IMR-90 (cell line): ENCODE results near the gene VAC14. TPM values are rescaled to one million over a fixed set of nuclear protein-coding genes. Genes with fewer than 3 reads are reported as not detected.
A peak's percentile ranks its signal among the peaks of the same experiment; 100 is the strongest.

Source experiments
- ATAC-seq: fragments of 200-7000 bp; cut with Tn5 transposase; 2 replicates; pipeline ENCODE4 v1.9.1; 2020; ENCODE audit warnings: low read depth, mild to moderate bottlenecking, moderate library complexity
- BruUV-seq: library from RNA; stranded (reverse); fragments of 400-500 nt; replicated peaks from 2 replicates; lab custom pipeline; 2021; lab: Mats Ljungman, UMichigan
- CTCF ChIA-PET: fragments of 300-600 bp; formaldehyde crosslinking; extraction: SDS; loops from one replicate; lab custom pipeline; 2021; ENCODE audit warnings: antibody characterized with exemption; lab: Yijun Ruan, JAX
- POLR2A ChIA-PET: fragments of 300-600 bp; sonication (Branson Sonifier 250); formaldehyde crosslinking; loops from one replicate; lab custom pipeline; 2022; ENCODE audit warnings: antibody characterized with exemption; ENCODE audit not compliant: unreplicated experiment; lab: Charles Lee
- DNase-seq: peaks from one replicate; pipeline ENCODE4 v3.0.0; 2013
- H2AFZ ChIP-seq: replicated peaks from 2 replicates; pipeline ENCODE3; 2013; ENCODE audit warnings: low read length, mild to moderate bottlenecking; ENCODE audit not compliant: poor library complexity
- H2AK5ac ChIP-seq: 2 replicates; pipeline ENCODE4 v1.6.1; 2013; ENCODE audit warnings: low read depth, low read length, inconsistent platforms
- H2AK9ac ChIP-seq: replicated peaks from 2 replicates; pipeline ENCODE3; 2013; ENCODE audit warnings: mild to moderate bottlenecking, low read depth, low read length, moderate library complexity; ENCODE audit not compliant: poor library complexity
- H2BK120ac ChIP-seq: 2 replicates; pipeline ENCODE4 v1.6.1; 2013; ENCODE audit warnings: low read depth, low read length, inconsistent platforms
- H2BK15ac ChIP-seq: 3 replicates; pipeline ENCODE4 v1.6.1; 2013; ENCODE audit warnings: low read depth, low read length, inconsistent platforms
- H2BK20ac ChIP-seq: 2 replicates; pipeline ENCODE4 v1.6.1; 2013; ENCODE audit warnings: low read depth, mild to moderate bottlenecking, inconsistent platforms, low read length, moderate library complexity
- H2BK5ac ChIP-seq: 2 replicates; pipeline ENCODE4 v1.6.1; 2013; ENCODE audit warnings: mild to moderate bottlenecking, low read depth, low read length, inconsistent platforms; ENCODE audit not compliant: poor library complexity, severe bottlenecking
- H3K14ac ChIP-seq: replicated peaks from 2 replicates; pipeline ENCODE4 v1.6.1; 2013; ENCODE audit warnings: low read depth, low read length, inconsistent platforms
- H3K18ac ChIP-seq: 2 replicates; pipeline ENCODE4 v1.6.1; 2013; ENCODE audit warnings: low read depth, low read length, control low read depth
- H3K23ac ChIP-seq: 2 replicates; pipeline ENCODE4 v1.6.1; 2013; ENCODE audit warnings: low read depth, low read length, inconsistent platforms
- H3K27ac ChIP-seq: 2 replicates; pipeline ENCODE4 v1.5.1; 2013; ENCODE audit warnings: mild to moderate bottlenecking, control low read depth, low read length; ENCODE audit not compliant: insufficient read depth
- H3K27me3 ChIP-seq: 2 replicates; pipeline ENCODE4 v1.6.1; 2013; ENCODE audit warnings: low read length; ENCODE audit not compliant: control insufficient read depth, insufficient read depth
- H3K36me3 ChIP-seq: 2 replicates; pipeline ENCODE4 v1.6.1; 2013; ENCODE audit warnings: low read length, mixed read lengths; ENCODE audit not compliant: control insufficient read depth, insufficient read depth
- H3K4ac ChIP-seq: 2 replicates; pipeline ENCODE4 v1.6.1; 2013; ENCODE audit warnings: low read depth, low read length, inconsistent platforms
- H3K4me1 ChIP-seq: 2 replicates; pipeline ENCODE4 v1.6.1; 2013; ENCODE audit warnings: low read length, mixed read lengths; ENCODE audit not compliant: control insufficient read depth, insufficient read depth
- H3K4me2 ChIP-seq: 2 replicates; pipeline ENCODE4 v1.6.1; 2013; ENCODE audit warnings: low read depth, mild to moderate bottlenecking, control low read depth, low read length, moderate library complexity
- H3K4me3 ChIP-seq: 2 replicates; pipeline ENCODE4 v1.5.1; 2013; ENCODE audit warnings: low read depth, mild to moderate bottlenecking, control low read depth, low read length, moderate library complexity; ENCODE audit not compliant: insufficient read depth
- H3K56ac ChIP-seq: 2 replicates; pipeline ENCODE4 v1.6.1; 2013; ENCODE audit warnings: low read length, inconsistent platforms; ENCODE audit not compliant: insufficient read depth; ENCODE audit errors: extremely low read depth
- H3K79me1 ChIP-seq, 2 experiments: 2 replicates each; pipeline ENCODE4 v1.6.1; 2013; ENCODE audit warnings: low read length in 2 of 2, inconsistent platforms in 1 of 2, low read depth in 1 of 2
- H3K9ac ChIP-seq: 2 replicates; pipeline ENCODE4 v1.6.1; 2013; ENCODE audit warnings: low read depth, low read length, control low read depth
- H3K9me1 ChIP-seq: 2 replicates; pipeline ENCODE4 v1.6.1; 2013; ENCODE audit warnings: low read length, inconsistent platforms; ENCODE audit not compliant: insufficient read depth
- H3K9me3 ChIP-seq: 2 replicates; pipeline ENCODE4 v1.6.1; 2013; ENCODE audit warnings: low read length; ENCODE audit not compliant: control insufficient read depth, insufficient read depth
- H4K20me1 ChIP-seq: 2 replicates; pipeline ENCODE4 v1.6.1; 2013; ENCODE audit warnings: low read length, inconsistent platforms; ENCODE audit not compliant: insufficient read depth
- H4K5ac ChIP-seq: 2 replicates; pipeline ENCODE4 v1.6.1; 2013; ENCODE audit warnings: mild to moderate bottlenecking, low read depth, low read length, control low read depth
- H4K8ac ChIP-seq, 2 experiments: 2 replicates each; pipeline ENCODE4 v1.6.1; 2013; ENCODE audit warnings: low read depth in 2 of 2, low read length in 2 of 2, control low read depth in 1 of 2, inconsistent platforms in 1 of 2
- H4K91ac ChIP-seq: 2 replicates; pipeline ENCODE4 v1.6.1; 2013; ENCODE audit warnings: low read depth, low read length, inconsistent platforms; ENCODE audit not compliant: insufficient read depth
- BHLHE40 ChIP-seq: fragments of 150-350 bp; IDR thresholded peaks from 2 replicates; pipeline ENCODE4 v1.6.1; 2016; ENCODE audit warnings: mild to moderate bottlenecking, low read depth, low read length
- CEBPB ChIP-seq: IDR thresholded peaks from 2 replicates; pipeline ENCODE4 v1.6.1; 2012; ENCODE audit warnings: low read depth, low read length, improper control_type of control experiment
- CHD1 ChIP-seq: IDR thresholded peaks from 2 replicates; pipeline ENCODE4 v1.6.1; 2012; ENCODE audit warnings: low read depth, low read length, improper control_type of control experiment
- ELK1 ChIP-seq: fragments of 150-350 bp; IDR thresholded peaks from 2 replicates; pipeline ENCODE4 v1.6.1; 2016; ENCODE audit warnings: low read depth, mild to moderate bottlenecking, low read length, moderate library complexity, borderline replicate concordance
- FOS ChIP-seq: fragments of 150-350 bp; IDR thresholded peaks from 2 replicates; pipeline ENCODE4 v1.6.1; 2016; ENCODE audit warnings: low read depth, low read length
- MAFK ChIP-seq: IDR thresholded peaks from 2 replicates; pipeline ENCODE4 v1.6.1; 2012; ENCODE audit warnings: low read depth, low read length, improper control_type of control experiment
- MAZ ChIP-seq: IDR thresholded peaks from 2 replicates; pipeline ENCODE4 v1.6.1; 2012; ENCODE audit warnings: low read depth, mild to moderate bottlenecking, low read length, improper control_type of control experiment, moderate library complexity, borderline replicate concordance
- MXI1 ChIP-seq: IDR thresholded peaks from 2 replicates; pipeline ENCODE4 v1.6.1; 2012; ENCODE audit warnings: low read depth, mild to moderate bottlenecking, low read length, moderate library complexity, borderline replicate concordance
- NFE2L2 ChIP-seq: fragments of 150-350 bp; IDR thresholded peaks from 2 replicates; pipeline ENCODE4 v1.6.1; 2016; ENCODE audit warnings: low read depth, mild to moderate bottlenecking, low read length
- POLR2A ChIP-seq: IDR thresholded peaks from 2 replicates; pipeline ENCODE4 v1.6.1; 2012; ENCODE audit warnings: mild to moderate bottlenecking, low read depth, low read length
- RAD21 ChIP-seq: IDR thresholded peaks from 2 replicates; pipeline ENCODE4 v1.6.1; 2012; ENCODE audit warnings: low read length, improper control_type of control experiment
- RCOR1 ChIP-seq: IDR thresholded peaks from 2 replicates; pipeline ENCODE4 v1.6.1; 2012; ENCODE audit warnings: mild to moderate bottlenecking, low read length, improper control_type of control experiment; ENCODE audit not compliant: insufficient replicate concordance
- RFX5 ChIP-seq: IDR thresholded peaks from 2 replicates; pipeline ENCODE4 v1.8.0; 2012; ENCODE audit warnings: low read depth, mild to moderate bottlenecking, low read length, moderate library complexity
- SMC3 ChIP-seq: fragments of 150-350 bp; IDR thresholded peaks from 2 replicates; pipeline ENCODE4 v1.6.1; 2016; ENCODE audit warnings: low read depth, mild to moderate bottlenecking, antibody characterized with exemption, low read length, moderate library complexity
- USF2 ChIP-seq: fragments of 150-350 bp; IDR thresholded peaks from 2 replicates; pipeline ENCODE4 v1.6.1; 2017; ENCODE audit warnings: mild to moderate bottlenecking, antibody characterized with exemption, low read length, low read depth
- WGBS, 2 experiments: methylation state at CpG; one replicate each; pipeline versions ENCODE4 v1.1.5 to v1.1.7; 2013; ENCODE audit warnings: missing lambda C conversion rate in 2 of 2; ENCODE audit not compliant: insufficient read length in 1 of 2; ENCODE audit errors: extremely low coverage in 2 of 2; 5-methylcytosine and 5-hydroxymethylcytosine counted together
- dilution Hi-C: fragments of 300-500 bp; cut with HindIII; formaldehyde crosslinking; loops from one replicate; pipeline ENCODE4 v1.14.3; 2018; ENCODE audit warnings: low sequenced_read_pairs; ENCODE audit not compliant: unreplicated experiment
- in situ Hi-C: fragments of 300-500 bp; cut with MboI; formaldehyde crosslinking; loops from 3 replicates; pipeline ENCODE4 v1.14.3; 2019; ENCODE audit warnings: low sequenced_read_pairs, inconsistent platforms, mixed read lengths
- intact Hi-C: fragments of 100-400 bp; cut with micrococcal nuclease; formaldehyde crosslinking; loops from 2 replicates; pipeline ENCODE4 v1.10.0; 2022
- polyA plus RNA-seq, 3 experiments: library from polyadenylated mRNA; depleted of rRNA; stranded (reverse); fragments of >200 nt; gene quantifications; 2 replicates each; pipeline ENCODE4 v1.2.3, GENCODE V29; 2012; ENCODE audit warnings: low replicate concordance in 1 of 3
- total RNA-seq: library from RNA; depleted of rRNA; stranded (reverse); fragments of >200 nt; gene quantifications from 2 replicates; pipeline ENCODE4 v1.2.3, GENCODE V29; 2012

VAC14 gene
- total and polyA plus RNA-seq, 2 of the 4 experiments (the other 2 are of a cell fraction): 21.1 to 40.2 TPM

- no peak overlapping the region for H2BK5ac ChIP-seq
- peaks cover 13% of the 10 kb centered on the region for H3K4me1 ChIP-seq
- peak overlapping the region; percentile 73 for H2AK9ac ChIP-seq
- no peak overlapping the region; the same call in 1 of the 2 replicates for H3K4me2 ChIP-seq
- H2BK120ac ChIP-seq: peak overlapping the region; percentile 49; the same call in 1 of the 2 replicates
- DNase-seq (peak; percentile 42), ATAC-seq (peak; percentile 75)
- no peak overlapping the region for H3K56ac ChIP-seq
- in situ Hi-C loops (no loop called here), intact Hi-C loops (no loop called here), dilution Hi-C loops (no loop called here)
- no peaks in the 10 kb centered on the region for H3K9me1 ChIP-seq
- peak overlapping the region; percentile 47 for H4K5ac ChIP-seq
- peaks cover 0 to 10% of the 10 kb centered on the region in 2 experiments; a peak in 2 of 4 replicates for H3K79me1 ChIP-seq
- H2AK5ac ChIP-seq: peak overlapping the region; percentile 49; the same call in 1 of the 2 replicates
- peak overlapping the region; percentile 9 for H2AFZ ChIP-seq
- no peaks in the 10 kb centered on the region for H3K27me3 ChIP-seq
- H3K4me3 ChIP-seq: no peak overlapping the region
- H3K23ac ChIP-seq: peak overlapping the region; percentile 45; the same call in 1 of the 2 replicates
- peaks cover 11% of the 10 kb centered on the region; the same call in 1 of the 2 replicates for H3K36me3 ChIP-seq
- H3K4ac ChIP-seq: peak overlapping the region; percentile 68
- H4K20me1 ChIP-seq: no peaks in the 10 kb centered on the region
- POLR2A ChIA-PET: no interaction called here
- no peak overlapping the region for H2BK15ac ChIP-seq
- peak overlapping the region; percentile 68 for H3K14ac ChIP-seq
- WGBS, 2 experiments: 25% methylated on average over 2 of the region's 31 CpGs; no CpG with 5 or more reads in 1 of the 2 experiments
- peak overlapping the region; percentile 60; the same call in 1 of the 2 replicates for H3K27ac ChIP-seq
- H2BK20ac ChIP-seq: 0 out of 2 replicates have a peak overlapping the region, but pooled peaks have one; percentile 37
- H3K18ac ChIP-seq: peak overlapping the region; percentile 31
- peak overlapping the region; percentile 39 for H4K91ac ChIP-seq
- H4K8ac ChIP-seq: peak overlapping the region; percentile 73 to 83; a peak in 3 of 4 replicates
- peak overlapping the region; percentile 12; the same call in 1 of the 2 replicates for H3K9ac ChIP-seq
- BruUV-seq: no TSS peak
- CTCF ChIA-PET: interaction anchor here (0.9 kb wide), 1 partner anchor 11 kb away, joined by 3 read pairs; no protein-coding TSS in a partner anchor
- H3K9me3 ChIP-seq: no peaks in the 10 kb centered on the region
- TF ChIP-seq CHD1 (no peak), POLR2A (no peak), ELK1 (no peak), RAD21 (no peak), RFX5 (no peak), USF2 (no peak), FOS (no peak), MAFK (no peak), NFE2L2 (no peak), CEBPB (no peak), MXI1 (no peak), MAZ (no peak), BHLHE40 (no peak), SMC3 (no peak), RCOR1 (no peak)
Measured at GRCh38 chr16:70725912-70726828, 74.8 kb downstream of the VAC14 start.
